ENCODE measurements around the gene CABLES2.
A peak's percentile ranks its signal among the peaks of the same experiment; 100 is the strongest.

Gene CABLES2

GRCh38 chr20:62407221-62407992 lies at the start of gene CABLES2:
CABLES2 (minus strand) TSS chr20:62407285; CDS start chr20:62407276, 9 bp downstream.
- peak; percentile 73 to 84 for DNase-seq (ENCODE audit: low read depth in 1 of 2, low spot score in 1 of 2)

- DNase-seq (ENCODE audit: low read depth in 1 of 2, low spot score in 1 of 2), result no peak
These were observed 48.8 kb upstream of the CABLES2 start for GRCh38 chr20:62455929-62456328.

- no peak for DNase-seq (ENCODE audit: low read depth in 1 of 2, low spot score in 1 of 2)
These were observed 48.0 kb upstream of the CABLES2 start for GRCh38 chr20:62454904-62455636.

- DNase-seq (ENCODE audit: low read depth in 1 of 2, low spot score in 1 of 2), result no peak
These were observed 46.2 kb upstream of the CABLES2 start for GRCh38 chr20:62453186-62453808.

GRCh38 chr20:62452475-62453095 lies 45.5 kb upstream of the CABLES2 start:
- DNase-seq (ENCODE audit: low read depth in 1 of 2, low spot score in 1 of 2), result no peak

- DNase-seq (ENCODE audit: low read depth in 1 of 2, low spot score in 1 of 2), result no peak
These were observed 44.9 kb upstream of the CABLES2 start for GRCh38 chr20:62451970-62452369.

GRCh38 chr20:62451156-62451767 lies 44.2 kb upstream of the CABLES2 start:
- no peak for DNase-seq (ENCODE audit: low read depth in 1 of 2, low spot score in 1 of 2)

- no peak for DNase-seq (ENCODE audit: low read depth in 1 of 2, low spot score in 1 of 2)
These were observed 43.0 kb upstream of the CABLES2 start for GRCh38 chr20:62449951-62450691.

- DNase-seq (ENCODE audit: low read depth in 1 of 2, low spot score in 1 of 2), result no peak
These were observed 41.7 kb upstream of the CABLES2 start for GRCh38 chr20:62448788-62449187.

- DNase-seq (ENCODE audit: low read depth in 1 of 2, low spot score in 1 of 2), result no peak
These were observed 41.0 kb upstream of the CABLES2 start for GRCh38 chr20:62448038-62448437.

GRCh38 chr20:62446888-62447869 lies 40.1 kb upstream of the CABLES2 start:
- DNase-seq (ENCODE audit: low read depth in 1 of 2, low spot score in 1 of 2), result no peak

GRCh38 chr20:62446481-62446880 lies 39.4 kb upstream of the CABLES2 start:
- DNase-seq (ENCODE audit: low read depth in 1 of 2, low spot score in 1 of 2), result no peak

- no peak for DNase-seq (ENCODE audit: low read depth in 1 of 2, low spot score in 1 of 2)
These were observed 38.7 kb upstream of the CABLES2 start for GRCh38 chr20:62445553-62446340.

- no peak for DNase-seq (ENCODE audit: low read depth in 1 of 2, low spot score in 1 of 2)
These were observed 37.2 kb upstream of the CABLES2 start for GRCh38 chr20:62444286-62444685.

- no peak for DNase-seq (ENCODE audit: low read depth in 1 of 2, low spot score in 1 of 2)
These were observed 35.0 kb upstream of the CABLES2 start for GRCh38 chr20:62441987-62442539.

GRCh38 chr20:62439218-62439617 lies 32.1 kb upstream of the CABLES2 start:
- no peak for DNase-seq (ENCODE audit: low read depth in 1 of 2, low spot score in 1 of 2)

GRCh38 chr20:62437927-62438326 lies 30.8 kb upstream of the CABLES2 start:
- no peak for DNase-seq (ENCODE audit: low read depth in 1 of 2, low spot score in 1 of 2)

- DNase-seq (ENCODE audit: low read depth in 1 of 2, low spot score in 1 of 2), result no peak
These were observed 30.4 kb upstream of the CABLES2 start for GRCh38 chr20:62437496-62437895.
